Keratinocyte (primary cell): Measurements from ENCODE around the gene STX18. TPM values are rescaled to one million over a fixed set of nuclear protein-coding genes. Genes with fewer than 3 reads are reported as not detected.

Experiments
- DNase-seq: peaks from one replicate; pipeline ENCODE4 v3.0.0-alpha.2; 2011; ENCODE audit warnings: low read depth, missing footprints, low spot score
- FAIRE-seq: peaks from 2 replicates; lab custom pipeline; 2011; peaks lifted over from hg19 to GRCh38; lab: Jason Lieb, UNC
- H2AFZ ChIP-seq: 2 replicates; pipeline ENCODE4 v1.6.0; 2012; ENCODE audit warnings: low read length, control low read depth, inconsistent platforms; ENCODE audit not compliant: control insufficient read depth
- H3K27ac ChIP-seq: 2 replicates; pipeline ENCODE4 v1.5.1; 2011; ENCODE audit warnings: low read length; ENCODE audit not compliant: control insufficient read depth, insufficient read depth
- H3K27me3 ChIP-seq: 3 replicates; pipeline ENCODE4 v1.6.0; 2011; ENCODE audit warnings: low read length; ENCODE audit not compliant: control insufficient read depth, insufficient read depth; ENCODE audit errors: extremely low read depth
- H3K36me3 ChIP-seq, 2 experiments: 2 replicates in 1 of 2; 3 replicates in 1 of 2; pipeline ENCODE4 v1.5.1; 2011; ENCODE audit warnings: low read length in 2 of 2, mild to moderate bottlenecking in 1 of 2; ENCODE audit not compliant: control insufficient read depth in 2 of 2, insufficient read depth in 2 of 2; ENCODE audit errors: extremely low read depth in 1 of 2
- H3K4me1 ChIP-seq: 3 replicates; pipeline ENCODE4 v1.5.1; 2011; ENCODE audit warnings: low read length; ENCODE audit not compliant: control insufficient read depth, insufficient read depth; ENCODE audit errors: extremely low read depth
- H3K4me2 ChIP-seq: 3 replicates; pipeline ENCODE4 v1.6.0; 2011; ENCODE audit warnings: low read depth, low read length; ENCODE audit not compliant: control insufficient read depth, insufficient read depth; ENCODE audit errors: extremely low read depth
- H3K4me3 ChIP-seq, 3 experiments: fragments of 200-600 bp in 1 of 3; sonication (generic) in 1 of 3; 2 replicates in 2 of 3; 3 replicates in 1 of 3; pipeline ENCODE4 v1.5.1; 2011 to 2016; ENCODE audit warnings: low read length in 3 of 3, mild to moderate bottlenecking in 3 of 3, control low read depth in 2 of 3, inconsistent platforms in 1 of 3, low read depth in 1 of 3, mixed read lengths in 1 of 3, mixed run types in 1 of 3, moderate library complexity in 1 of 3; ENCODE audit not compliant: control insufficient read depth in 2 of 3, insufficient read depth in 2 of 3; ENCODE audit errors: extremely low read depth in 1 of 3
- H3K79me2 ChIP-seq: 2 replicates; pipeline ENCODE4 v1.6.0; 2012; ENCODE audit warnings: low read length; ENCODE audit not compliant: control insufficient read depth, insufficient read depth
- H3K9ac ChIP-seq: 3 replicates; pipeline ENCODE4 v1.6.0; 2011; ENCODE audit warnings: low read length; ENCODE audit not compliant: control insufficient read depth, insufficient read depth; ENCODE audit errors: extremely low read depth
- H3K9me1 ChIP-seq: 3 replicates; pipeline ENCODE4 v1.6.0; 2011; ENCODE audit warnings: low read length; ENCODE audit not compliant: control insufficient read depth, insufficient read depth; ENCODE audit errors: extremely low read depth
- H3K9me3 ChIP-seq: 2 replicates; pipeline ENCODE4 v1.5.1; 2012; ENCODE audit warnings: low read depth, low read length; ENCODE audit not compliant: control insufficient read depth
- H4K20me1 ChIP-seq: 3 replicates; pipeline ENCODE4 v1.6.0; 2011; ENCODE audit warnings: low read length; ENCODE audit not compliant: control insufficient read depth, insufficient read depth; ENCODE audit errors: extremely low read depth
- EZH2 ChIP-seq: IDR thresholded peaks from one replicate; pipeline ENCODE4 v1.6.1; 2012; ENCODE audit warnings: inconsistent platforms, mild to moderate bottlenecking, low read length, moderate library complexity
- dilution Hi-C: fragments of 300-500 bp; cut with MboI; formaldehyde crosslinking; loops from one replicate; pipeline ENCODE4 v1.7.0; 2020; ENCODE audit warnings: low sequenced_read_pairs; ENCODE audit not compliant: extremely low pct_ligation_motif_present
- polyA plus RNA-seq, 5 experiments: library from polyadenylated mRNA; depleted of rRNA in 3 of 5; stranded (reverse) in 3 of 5; stranded (forward) in 1 of 5; unstranded in 1 of 5; fragments of >200 nt; gene quantifications; 1 replicate in 1 of 5; 2 replicates in 3 of 5; 3 replicates in 1 of 5; pipeline versions ENCODE4 v1.2.1 to v1.2.3, GENCODE V29; 2011 to 2012; ENCODE audit warnings: missing spikeins in 2 of 5, low read depth in 1 of 5, low replicate concordance in 1 of 5
- TF ChIP-seq, protein P1 (sequence below), 3 experiments: IDR thresholded peaks in 1 of 3; conservative IDR thresholded peaks in 1 of 3; optimal IDR thresholded peaks in 1 of 3; 2 replicates in 2 of 3; 3 replicates in 1 of 3; pipeline versions ENCODE3 to v1.5.1; 2011; ENCODE audit warnings: low read length in 3 of 3, mild to moderate bottlenecking in 3 of 3, moderate library complexity in 2 of 3, control low read depth in 1 of 3, inconsistent platforms in 1 of 3; ENCODE audit not compliant: insufficient read depth in 2 of 3; ENCODE audit errors: extremely low read depth in 1 of 3

The STX18 gene
- polyA plus RNA-seq, 1 donor (not counting 4 experiments of a cell fraction or from before 2014, with no cell fraction given), result 21.6 TPM

DNA sequence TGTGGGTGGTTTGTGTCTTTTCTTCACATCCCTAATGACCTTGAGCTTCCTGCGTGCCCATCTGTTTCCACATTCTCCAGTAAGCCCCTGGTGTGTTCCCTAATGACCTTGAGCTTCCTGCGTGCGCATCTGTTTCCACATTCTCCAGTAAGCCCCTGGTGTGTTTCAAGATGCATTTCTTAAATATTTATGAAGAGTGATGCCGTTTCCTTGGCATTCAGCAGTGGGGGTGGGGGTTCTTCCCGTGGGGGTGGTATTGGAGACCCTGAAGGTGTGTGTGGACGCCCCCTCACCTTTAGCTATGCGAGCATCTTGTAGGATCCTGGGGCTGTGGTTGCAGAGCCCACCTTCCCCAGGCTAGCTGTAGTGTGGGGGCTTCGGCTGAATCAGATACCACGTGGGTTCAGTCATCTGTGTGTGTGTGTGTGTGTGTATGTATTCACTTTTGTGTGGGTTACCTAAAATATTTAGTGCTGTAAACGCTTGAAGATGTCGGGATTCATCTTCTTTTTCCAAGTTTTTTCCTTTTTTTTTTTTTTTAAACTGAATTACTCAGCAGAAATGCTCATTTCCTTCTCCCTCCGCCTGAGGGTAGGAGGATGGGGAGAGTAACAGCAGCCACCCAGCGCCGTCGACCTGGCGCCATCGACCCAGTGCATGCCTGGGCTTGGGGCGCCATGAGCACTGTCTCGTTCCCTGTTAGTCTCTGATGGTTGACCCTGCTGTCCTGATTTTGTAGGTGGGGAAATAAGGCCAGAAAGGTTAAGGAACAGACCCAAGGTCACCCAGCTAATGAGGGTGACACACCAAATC lies 145.0 kb downstream of the STX18 start:
- Histone ChIP-seq H2AFZ (peak overlapping the region; percentile 66), H3K4me2 (peak overlapping the region; percentile 52), H3K27me3 (no peaks in the 10 kb centered on the region), H3K27ac (no peak overlapping the region), H3K9me1 (no peaks in the 10 kb centered on the region), H3K9ac (no peak overlapping the region), H3K79me2 (no peaks in the 10 kb centered on the region), H3K9me3 (no peaks in the 10 kb centered on the region), H3K36me3 (peaks cover 5 to 8% of the 10 kb centered on the region in 2 experiments), H4K20me1 (peaks cover 3% of the 10 kb centered on the region), H3K4me3 (no peak overlapping the region), H3K4me1 (peaks cover 49% of the 10 kb centered on the region)
- dilution Hi-C loops, result no loop called here
- FAIRE-seq (peak; percentile 71), DNase-seq (no peak)
- no peak for TF ChIP-seq EZH2
- TF ChIP-seq, protein P1, sequence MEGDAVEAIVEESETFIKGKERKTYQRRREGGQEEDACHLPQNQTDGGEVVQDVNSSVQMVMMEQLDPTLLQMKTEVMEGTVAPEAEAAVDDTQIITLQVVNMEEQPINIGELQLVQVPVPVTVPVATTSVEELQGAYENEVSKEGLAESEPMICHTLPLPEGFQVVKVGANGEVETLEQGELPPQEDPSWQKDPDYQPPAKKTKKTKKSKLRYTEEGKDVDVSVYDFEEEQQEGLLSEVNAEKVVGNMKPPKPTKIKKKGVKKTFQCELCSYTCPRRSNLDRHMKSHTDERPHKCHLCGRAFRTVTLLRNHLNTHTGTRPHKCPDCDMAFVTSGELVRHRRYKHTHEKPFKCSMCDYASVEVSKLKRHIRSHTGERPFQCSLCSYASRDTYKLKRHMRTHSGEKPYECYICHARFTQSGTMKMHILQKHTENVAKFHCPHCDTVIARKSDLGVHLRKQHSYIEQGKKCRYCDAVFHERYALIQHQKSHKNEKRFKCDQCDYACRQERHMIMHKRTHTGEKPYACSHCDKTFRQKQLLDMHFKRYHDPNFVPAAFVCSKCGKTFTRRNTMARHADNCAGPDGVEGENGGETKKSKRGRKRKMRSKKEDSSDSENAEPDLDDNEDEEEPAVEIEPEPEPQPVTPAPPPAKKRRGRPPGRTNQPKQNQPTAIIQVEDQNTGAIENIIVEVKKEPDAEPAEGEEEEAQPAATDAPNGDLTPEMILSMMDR (optimal IDR thresholded peaks at IDR 0.05 in 1 of 3, IDR thresholded peaks at IDR 0.05 in 1 of 3, conservative IDR thresholded peaks at IDR 0.05 in 1 of 3; ENCODE audit: extremely low read depth in 1 of 3, insufficient read depth in 2 of 3, low read length in 3 of 3), result no peak

DNA sequence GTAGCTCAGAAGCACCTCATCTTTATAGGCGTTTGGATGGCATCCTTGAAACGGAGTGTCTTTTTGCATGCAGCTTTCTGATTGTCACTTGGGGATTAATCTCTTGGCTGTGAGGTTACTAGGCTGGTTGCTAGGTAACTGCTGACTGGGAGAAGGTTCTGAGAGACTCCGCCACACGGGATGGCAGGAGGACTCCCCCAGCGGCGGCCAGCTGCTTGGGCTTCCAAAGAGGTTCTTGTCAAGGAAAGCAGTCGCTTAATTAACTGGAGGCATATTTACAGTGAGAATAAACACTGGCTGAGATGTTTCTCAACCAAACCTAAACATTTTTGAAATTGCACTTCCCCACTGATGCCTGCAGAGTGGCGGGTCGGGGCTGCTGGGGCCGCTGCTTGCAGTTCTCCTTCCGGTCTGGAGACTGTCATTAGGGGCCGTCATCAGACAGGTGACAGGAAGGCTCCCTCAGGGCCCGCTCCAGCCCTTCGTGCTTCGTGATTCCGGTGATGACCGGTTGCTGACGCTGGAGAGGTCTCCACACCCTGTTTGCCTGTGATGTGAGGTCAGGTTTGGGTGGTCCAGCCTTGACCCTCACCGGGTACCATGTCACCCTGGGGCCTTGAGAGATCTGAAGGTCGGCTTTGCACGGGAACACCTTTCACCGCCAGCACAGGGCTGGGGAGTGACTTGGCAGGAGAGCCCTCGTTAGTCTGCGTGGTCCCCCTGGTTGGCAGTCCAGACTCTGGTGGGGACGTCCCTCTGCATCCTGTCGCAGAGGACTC lies 145.8 kb downstream of the STX18 start:
- peaks cover 49% of the 10 kb centered on the region for H3K4me1 ChIP-seq
- FAIRE-seq (no peak), DNase-seq (no peak)
- TF ChIP-seq, protein P1 (optimal IDR thresholded peaks at IDR 0.05 in 1 of 3, IDR thresholded peaks at IDR 0.05 in 1 of 3, conservative IDR thresholded peaks at IDR 0.05 in 1 of 3; ENCODE audit: extremely low read depth in 1 of 3, insufficient read depth in 2 of 3, low read length in 3 of 3), result no peak
- no peak for TF ChIP-seq EZH2
- H2AFZ ChIP-seq, result no peak overlapping the region
- H3K9me1 ChIP-seq, result no peaks in the 10 kb centered on the region
- H3K27ac ChIP-seq, result no peak overlapping the region
- H3K27me3 ChIP-seq, result no peaks in the 10 kb centered on the region
- no peaks in the 10 kb centered on the region for H3K79me2 ChIP-seq
- peaks cover 8 to 9% of the 10 kb centered on the region in 2 experiments for H3K36me3 ChIP-seq
- H3K4me2 ChIP-seq, result no peak overlapping the region
- dilution Hi-C loops, result no loop called here
- H3K9me3 ChIP-seq, result no peaks in the 10 kb centered on the region
- no peak overlapping the region for H3K4me3 ChIP-seq
- H4K20me1 ChIP-seq, result peaks cover 3% of the 10 kb centered on the region
- H3K9ac ChIP-seq, result no peak overlapping the region
